ENCODE measurements around the gene SUN1. TPM values are rescaled to one million over a fixed set of nuclear protein-coding genes. Genes with fewer than 3 reads are reported as not detected.
A peak's percentile ranks its signal among the peaks of the same experiment; 100 is the strongest.

Gene SUN1
- total and polyA plus RNA-seq, 7 experiments from 2014 or later: 39.4 to 254 (median 97.2) TPM

- intact Hi-C loops (cut with micrococcal nuclease): loop anchor here (1.0 to 10.0 kb wide), 13 partner anchors 43 to 285 kb away; partner anchors contain the start of genes COX19 (in 2 of the 2), DNAAF5 (in 2 of the 2), GPR146 (in 1 of the 2) and PRKAR1B (in 1 of the 2)
- Histone ChIP-seq H3K27ac (ENCODE audit: low read depth, low read length) (peak overlapping the region; percentile 61), H3K27me3 (ENCODE audit: control insufficient read depth in 2 of 2, insufficient read depth in 2 of 2, low read length in 2 of 2) (no peaks in the 10 kb centered on the region), H3K36me3 (ENCODE audit: control insufficient read depth in 2 of 3, insufficient read depth in 3 of 3, low read length in 3 of 3) (peaks cover 0 to 32% (median 3%) of the 10 kb centered on the region in 3 experiments), H3K4me1 (ENCODE audit: control insufficient read depth in 2 of 2, insufficient read depth in 2 of 2, low read length in 2 of 2) (peaks cover 14 to 33% of the 10 kb centered on the region in 2 donors), H3K9me3 (ENCODE audit: control insufficient read depth in 2 of 3, low read length in 3 of 3) (no peaks in the 10 kb centered on the region), H3K4me3 (ENCODE audit: low read length) (no peak overlapping the region)
- Mint-ChIP-seq H3K4me3 (peak overlapping the region in 5 of 10 donors; percentile 19 to 59 (median 35)), H3K27me3 (no peaks in the 10 kb centered on the region), H3K36me3 (peaks cover 0 to 19% (median 15%) of the 10 kb centered on the region in 5 donors), H3K4me1 (peaks cover 11 to 39% (median 30%) of the 10 kb centered on the region in 7 donors), H3K9me3 (peaks cover 0 to 2% (median 0%) of the 10 kb centered on the region in 11 donors), H3K27ac (peak overlapping the region in 6 of 9 donors; percentile 12 to 68 (median 44))
- ChIA-PET POLR2A (interaction anchor here (0.6 to 2.6 kb wide), 10 partner anchors 17 to 619 kb away, joined by 3 to 19 read pairs (median 3); partner anchors contain the start of gene COX19), CTCF (interaction anchor here (6.3 kb wide), 1 partner anchor 87 kb away, joined by 59 read pairs; no protein-coding TSS in a partner anchor)
- DNase-seq (peak in 1 of 9 donors; percentile 37), ATAC-seq (no peak)
Observed at GRCh38 chr7:875476-876076, 43.3 kb downstream of the SUN1 start.

- Mint-ChIP-seq H3K4me3 (peak within 1 kb of the TSS; percentile 79 to 98 (median 90)), H3K4me1 (peaks cover 11 to 42% (median 31%) of the 10 kb centered on the region in 7 donors), H3K27ac (peak within 1 kb of the TSS; percentile 57 to 94 (median 90)), H3K9me3 (peaks cover 0 to 2% (median 0%) of the 10 kb centered on the region in 11 donors), H3K36me3 (peaks cover 0 to 17% (median 15%) of the 10 kb centered on the region in 5 donors), H3K27me3 (no peaks in the 10 kb centered on the region)
- intact Hi-C loops (cut with micrococcal nuclease): loop anchor here (1.0 to 10.0 kb wide), 13 partner anchors 44 to 284 kb away; partner anchors contain the start of genes COX19 (in 2 of the 2), DNAAF5 (in 2 of the 2), GPR146 (in 1 of the 2) and PRKAR1B (in 1 of the 2)
- H3K36me3 ChIP-seq (ENCODE audit: control insufficient read depth in 2 of 3, insufficient read depth in 3 of 3, low read length in 3 of 3): peaks cover 0 to 29% (median 3%) of the 10 kb centered on the region in 3 experiments
- ChIA-PET CTCF (interaction anchor here (6.3 kb wide), 1 partner anchor 88 kb away, joined by 59 read pairs; no protein-coding TSS in a partner anchor), POLR2A (interaction anchor here (0.7 to 2.6 kb wide), 14 partner anchors 9 to 618 kb away, joined by 3 to 19 read pairs (median 4); partner anchors contain the start of genes COX19 and GPR146)
- H3K27me3 ChIP-seq (ENCODE audit: control insufficient read depth in 2 of 2, insufficient read depth in 2 of 2, low read length in 2 of 2): no peaks in the 10 kb centered on the region
- peak within 1 kb of the TSS; percentile 65 for H3K4me3 ChIP-seq (ENCODE audit: low read length)
- peak; percentile 90 for ATAC-seq
- H3K4me1 ChIP-seq (ENCODE audit: control insufficient read depth in 2 of 2, insufficient read depth in 2 of 2, low read length in 2 of 2): peaks cover 14 to 33% of the 10 kb centered on the region in 2 donors
- DNase-seq: peak; percentile 97 to 100 (median 99)
- peak within 1 kb of the TSS; percentile 95 for H3K27ac ChIP-seq (ENCODE audit: low read depth, low read length)
- no peaks in the 10 kb centered on the region for H3K9me3 ChIP-seq (ENCODE audit: control insufficient read depth in 2 of 3, low read length in 3 of 3)
Observed at GRCh38 chr7:876077-876971, 44.0 kb downstream of the SUN1 start, which contains the start of gene GET4. Gene GET4, plus strand, starts transcription at chr7:876554. Its CDS starts 92 bp downstream, at chr7:876646.

GRCh38 chr7:876972-877311 lies 44.7 kb downstream of the SUN1 start:
- peak overlapping the region; percentile 57 to 94 (median 90) for H3K27ac Mint-ChIP-seq
- peak overlapping the region; percentile 95 for H3K27ac ChIP-seq (ENCODE audit: low read depth, low read length)
- H3K4me1 Mint-ChIP-seq: peaks cover 11 to 48% (median 36%) of the 10 kb centered on the region in 7 donors
- DNase-seq: peak in 1 of 9 donors; percentile 39
- intact Hi-C loops (cut with micrococcal nuclease): loop anchor here (1.0 to 10.0 kb wide), 13 partner anchors 45 to 283 kb away; partner anchors contain the start of genes COX19 (in 2 of the 2), DNAAF5 (in 2 of the 2), GPR146 (in 1 of the 2) and PRKAR1B (in 1 of the 2)
- peaks cover 0 to 2% (median 0%) of the 10 kb centered on the region in 11 donors for H3K9me3 Mint-ChIP-seq
- no peak for ATAC-seq
- H3K36me3 ChIP-seq (ENCODE audit: control insufficient read depth in 2 of 3, insufficient read depth in 3 of 3, low read length in 3 of 3): peaks cover 0 to 28% (median 5%) of the 10 kb centered on the region in 3 experiments
- H3K4me3 Mint-ChIP-seq: peak overlapping the region; percentile 79 to 98 (median 90)
- H3K9me3 ChIP-seq (ENCODE audit: control insufficient read depth in 2 of 3, low read length in 3 of 3): no peaks in the 10 kb centered on the region
- H3K4me1 ChIP-seq (ENCODE audit: control insufficient read depth in 2 of 2, insufficient read depth in 2 of 2, low read length in 2 of 2): peaks cover 14 to 33% of the 10 kb centered on the region in 2 donors
- ChIA-PET POLR2A (interaction anchor here (0.7 to 2.6 kb wide), 10 partner anchors 8 to 515 kb away, joined by 3 to 19 read pairs (median 4); partner anchors contain the start of genes COX19 and GPR146), CTCF (no interaction called here)
- peak overlapping the region; percentile 65 for H3K4me3 ChIP-seq (ENCODE audit: low read length)
- H3K27me3 Mint-ChIP-seq: no peaks in the 10 kb centered on the region
- H3K27me3 ChIP-seq (ENCODE audit: control insufficient read depth in 2 of 2, insufficient read depth in 2 of 2, low read length in 2 of 2): no peaks in the 10 kb centered on the region
- H3K36me3 Mint-ChIP-seq: peaks cover 0 to 15% (median 13%) of the 10 kb centered on the region in 5 donors

- CTCF ChIA-PET: no interaction called here
- peaks cover 0 to 10% (median 8%) of the 10 kb centered on the region in 5 donors for H3K36me3 Mint-ChIP-seq
- H3K4me3 Mint-ChIP-seq: peak overlapping the region; percentile 82 to 98 (median 90)
- no peak for ATAC-seq
- peak overlapping the region; percentile 65 for H3K4me3 ChIP-seq (ENCODE audit: low read length)
- peaks cover 0 to 25% (median 4%) of the 10 kb centered on the region in 3 experiments for H3K36me3 ChIP-seq (ENCODE audit: control insufficient read depth in 2 of 3, insufficient read depth in 3 of 3, low read length in 3 of 3)
- no peaks in the 10 kb centered on the region for H3K27me3 Mint-ChIP-seq
- peaks cover 11 to 52% (median 40%) of the 10 kb centered on the region in 7 donors for H3K4me1 Mint-ChIP-seq
- POLR2A ChIA-PET: interaction anchor here (0.7 to 2.6 kb wide), 7 partner anchors 46 to 164 kb away, joined by 3 to 19 read pairs (median 4); partner anchors contain the start of gene COX19
- peak overlapping the region; percentile 57 to 94 (median 90) for H3K27ac Mint-ChIP-seq
- no peaks in the 10 kb centered on the region for H3K9me3 ChIP-seq (ENCODE audit: control insufficient read depth in 2 of 3, low read length in 3 of 3)
- intact Hi-C loops (cut with micrococcal nuclease): loop anchor here (2.0 to 10.0 kb wide), 6 partner anchors 151 to 275 kb away; partner anchors contain the start of genes DNAAF5 (in 1 of the 2), GPR146 (in 1 of the 2) and PRKAR1B (in 1 of the 2)
- H3K9me3 Mint-ChIP-seq: peaks cover 0 to 2% (median 0%) of the 10 kb centered on the region in 11 donors
- H3K4me1 ChIP-seq (ENCODE audit: control insufficient read depth in 2 of 2, insufficient read depth in 2 of 2, low read length in 2 of 2): peaks cover 14 to 33% of the 10 kb centered on the region in 2 donors
- H3K27ac ChIP-seq (ENCODE audit: low read depth, low read length): peak overlapping the region; percentile 95
- DNase-seq: peak in 1 of 9 donors; percentile 28
- H3K27me3 ChIP-seq (ENCODE audit: control insufficient read depth in 2 of 2, insufficient read depth in 2 of 2, low read length in 2 of 2): no peaks in the 10 kb centered on the region
Observed at GRCh38 chr7:877312-878232, 45.3 kb downstream of the SUN1 start.

DNA sequence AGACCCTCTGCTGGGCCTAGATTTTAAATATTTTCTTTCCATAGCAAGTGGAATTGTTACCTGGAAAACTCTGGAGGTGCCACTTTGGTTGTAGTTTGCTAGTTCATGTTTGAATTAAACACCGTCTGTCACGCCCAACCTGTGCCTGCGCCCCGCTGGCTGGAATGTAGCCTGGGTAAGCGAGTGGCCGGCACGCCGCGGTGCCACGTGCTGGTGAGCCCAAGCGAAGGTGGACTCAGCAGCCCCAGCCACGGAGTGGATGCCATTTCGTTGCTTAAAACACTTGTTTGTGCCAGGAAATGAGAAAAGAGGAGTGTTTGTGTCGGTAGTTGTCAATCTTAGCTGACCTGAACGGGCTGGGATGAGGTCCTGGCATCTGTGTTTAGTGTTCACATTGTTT lies 46.8 kb downstream of the SUN1 start:
- no peak for ATAC-seq
- CTCF ChIA-PET: no interaction called here
- no peak overlapping the region for H3K27ac ChIP-seq (ENCODE audit: low read depth, low read length)
- Mint-ChIP-seq H3K27me3 (no peaks in the 10 kb centered on the region), H3K9me3 (peaks cover 0 to 3% (median 0%) of the 10 kb centered on the region in 11 donors), H3K4me1 (peaks cover 11 to 48% (median 38%) of the 10 kb centered on the region in 7 donors), H3K27ac (peak overlapping the region in 7 of 9 donors; percentile 37 to 75 (median 62)), H3K4me3 (peak overlapping the region; percentile 52 to 98 (median 70)), H3K36me3 (peaks cover 0 to 5% (median 3%) of the 10 kb centered on the region in 5 donors)
- H3K4me1 ChIP-seq (ENCODE audit: control insufficient read depth in 2 of 2, insufficient read depth in 2 of 2, low read length in 2 of 2): peaks cover 14 to 21% of the 10 kb centered on the region in 2 donors
- intact Hi-C loops (cut with micrococcal nuclease): loop anchor here (5.0 to 10.0 kb wide), 3 partner anchors 167 to 277 kb away; no protein-coding TSS in a partner anchor
- no peaks in the 10 kb centered on the region for H3K27me3 ChIP-seq (ENCODE audit: control insufficient read depth in 2 of 2, insufficient read depth in 2 of 2, low read length in 2 of 2)
- H3K4me3 ChIP-seq (ENCODE audit: low read length): no peak overlapping the region
- DNase-seq: no peak
- H3K36me3 ChIP-seq (ENCODE audit: control insufficient read depth in 2 of 3, insufficient read depth in 3 of 3, low read length in 3 of 3): peaks cover 0 to 30% (median 4%) of the 10 kb centered on the region in 3 experiments
- POLR2A ChIA-PET: interaction anchor here (1.0 to 1.7 kb wide), 2 partner anchors 22 to 96 kb away, joined by 4 read pairs; partner anchors contain the start of gene COX19
- H3K9me3 ChIP-seq (ENCODE audit: control insufficient read depth in 2 of 3, low read length in 3 of 3): no peaks in the 10 kb centered on the region

Measured in naive thymus-derived CD4-positive, alpha-beta T cell (primary cell).